HG02852 (cell line): Measurements from ENCODE around the gene ATXN7L1.

Source experiments
- ATAC-seq: cut with Tn5 transposase; IDR thresholded peaks from one replicate; pipeline ENCODE4 v1.9.1; 2021; ENCODE audit warnings: mild to moderate bottlenecking, moderate library complexity; ENCODE audit not compliant: unreplicated experiment

The ATXN7L1 gene

GRCh38 chr7:105653441-105654005, 222.9 kb downstream of the ATXN7L1 start:
- ATAC-seq, result no peak

GRCh38 chr7:105652359-105652993, 223.9 kb downstream of the ATXN7L1 start:
- ATAC-seq, result peak; percentile 93

GRCh38 chr7:105651798-105652197, 224.6 kb downstream of the ATXN7L1 start:
- ATAC-seq, result no peak

GRCh38 chr7:105650382-105650970, 225.9 kb downstream of the ATXN7L1 start:
- no peak for ATAC-seq

DNA sequence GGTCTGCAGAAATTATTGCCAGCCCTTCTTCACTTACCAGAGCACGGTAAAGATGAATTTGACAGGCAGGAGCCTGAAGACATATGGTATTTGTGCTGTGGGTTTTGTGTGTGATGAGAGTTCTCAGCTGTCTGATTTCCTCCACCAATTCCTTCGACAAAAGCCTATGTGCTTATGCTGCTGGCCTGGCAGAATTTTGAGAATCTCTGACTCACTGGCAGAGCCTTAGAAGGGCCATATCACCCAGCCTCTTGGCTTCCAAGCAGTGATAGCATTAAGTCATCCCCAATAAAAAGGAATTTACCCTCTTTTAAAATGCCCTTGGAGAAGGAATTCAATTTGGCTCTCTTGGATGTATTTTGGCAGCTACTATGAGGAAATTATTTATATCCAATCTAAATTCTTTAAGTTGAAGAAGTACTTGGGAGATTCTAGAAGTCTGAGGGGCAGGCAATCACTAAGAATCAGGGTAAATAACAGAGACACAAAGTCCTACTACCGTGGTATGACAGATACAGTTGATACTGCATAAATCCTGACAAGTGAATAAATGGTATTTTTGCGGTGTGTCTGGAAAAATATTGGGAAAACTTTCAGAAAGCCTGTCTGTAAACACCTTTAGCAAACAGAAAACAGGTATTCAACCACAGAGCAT, 226.5 kb downstream of the ATXN7L1 start:
- ATAC-seq, result no peak

GRCh38 chr7:105648561-105649401, 227.6 kb downstream of the ATXN7L1 start:
- ATAC-seq, result no peak

DNA sequence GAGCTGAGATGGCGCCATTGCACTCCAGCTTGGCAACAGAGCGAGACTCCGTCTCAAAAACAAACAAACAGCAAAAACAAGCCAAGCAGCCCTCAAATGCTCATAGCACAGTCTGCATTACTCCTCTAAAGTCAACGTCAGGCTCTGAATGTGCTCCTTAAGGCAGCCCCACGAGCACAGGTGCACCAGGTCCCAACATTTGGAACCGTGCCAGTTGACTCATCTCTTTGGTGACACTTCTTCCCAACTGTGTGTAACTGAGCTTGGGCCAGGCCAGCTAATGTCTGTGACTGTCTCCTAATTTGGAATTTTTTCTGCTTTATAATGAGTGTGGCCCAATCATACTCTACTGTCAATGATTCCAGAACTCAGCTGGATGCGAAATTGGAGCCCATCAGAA, 228.8 kb downstream of the ATXN7L1 start:
- no peak for ATAC-seq

DNA sequence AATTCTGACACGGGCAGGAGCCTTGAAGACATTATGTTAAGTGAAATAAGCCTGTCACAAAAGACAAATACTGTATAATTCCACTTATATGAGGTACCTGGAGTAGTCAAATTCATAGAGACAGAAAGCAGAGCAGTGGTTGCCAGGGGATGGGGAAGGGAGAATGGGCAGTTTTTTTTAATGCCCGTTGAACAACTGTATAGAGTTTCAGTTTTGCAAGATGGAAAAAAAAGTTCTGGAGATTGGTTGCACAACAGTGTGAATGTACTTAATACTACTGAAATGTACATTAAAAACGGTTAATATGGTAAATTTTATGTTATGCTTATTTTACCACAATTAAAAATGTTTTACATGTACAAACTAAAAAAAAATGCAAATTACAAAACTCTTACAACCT, 231.5 kb downstream of the ATXN7L1 start:
- ATAC-seq, result no peak

DNA sequence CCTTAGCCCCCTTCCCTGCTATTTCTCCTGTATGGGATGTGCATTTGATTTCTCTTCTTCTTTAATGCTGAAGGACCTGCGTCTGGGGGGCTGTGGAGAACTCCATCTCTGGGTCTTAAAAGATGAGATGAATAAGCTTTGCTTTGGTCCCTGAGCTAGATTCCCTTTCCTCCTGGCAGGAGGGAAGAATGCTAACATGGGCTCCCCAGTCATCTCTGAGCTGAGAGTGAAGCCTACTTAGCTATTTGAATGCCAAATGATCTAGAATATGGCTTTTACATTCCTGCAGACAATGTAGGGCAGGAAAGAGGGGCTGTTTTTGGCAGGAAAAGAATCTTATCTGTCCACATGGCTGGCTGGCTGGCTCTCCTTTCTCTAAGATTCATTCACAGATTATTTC, 232.5 kb downstream of the ATXN7L1 start:
- ATAC-seq, result no peak

- ATAC-seq, result no peak
Measured at GRCh38 chr7:105643384-105643783, 233.0 kb downstream of the ATXN7L1 start.

GRCh38 chr7:105642264-105642663, 234.1 kb downstream of the ATXN7L1 start:
- ATAC-seq, result no peak

DNA sequence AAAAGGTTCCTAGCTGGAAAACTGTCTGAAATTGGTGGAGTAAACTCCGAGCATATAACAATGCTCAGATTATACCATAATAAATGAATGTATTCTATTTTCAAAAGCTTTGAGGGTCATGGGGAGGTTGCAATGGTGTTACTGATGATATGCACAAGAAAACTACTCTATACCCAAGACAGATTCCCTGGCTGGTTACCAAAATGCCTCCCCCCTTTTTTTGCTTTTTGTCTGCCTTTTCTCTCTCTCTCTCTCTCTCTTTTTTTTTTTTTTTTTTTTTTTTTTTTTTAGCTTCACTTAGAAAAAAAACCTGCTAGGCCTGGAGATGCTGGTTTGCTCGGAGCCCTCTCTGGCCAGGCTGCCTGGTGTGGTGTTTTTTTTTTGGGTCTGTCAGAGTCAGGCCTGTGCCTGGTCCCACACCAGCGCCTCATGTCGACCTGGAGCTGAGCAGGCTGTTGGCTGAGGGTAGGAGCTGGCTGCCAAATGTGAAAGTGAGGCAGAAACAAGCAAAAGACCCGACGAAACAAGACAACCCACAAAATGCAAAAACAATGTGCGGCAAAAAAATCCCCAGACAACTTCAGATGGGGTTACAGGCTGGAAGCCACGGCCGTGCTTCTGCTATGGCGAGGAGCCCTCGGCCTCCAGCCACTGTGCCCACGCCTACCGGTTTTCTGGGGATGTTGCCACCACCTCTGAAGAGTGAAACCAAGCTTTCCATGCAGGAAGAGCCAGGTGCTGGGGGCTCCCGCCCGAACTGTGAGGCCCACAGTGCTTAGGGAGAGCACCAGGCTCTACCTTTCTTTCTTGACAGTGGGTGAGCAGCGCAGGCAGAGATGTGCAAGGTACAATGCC, 235.2 kb downstream of the ATXN7L1 start:
- no peak for ATAC-seq

GRCh38 chr7:105639667-105640493, 236.5 kb downstream of the ATXN7L1 start:
- no peak for ATAC-seq

DNA sequence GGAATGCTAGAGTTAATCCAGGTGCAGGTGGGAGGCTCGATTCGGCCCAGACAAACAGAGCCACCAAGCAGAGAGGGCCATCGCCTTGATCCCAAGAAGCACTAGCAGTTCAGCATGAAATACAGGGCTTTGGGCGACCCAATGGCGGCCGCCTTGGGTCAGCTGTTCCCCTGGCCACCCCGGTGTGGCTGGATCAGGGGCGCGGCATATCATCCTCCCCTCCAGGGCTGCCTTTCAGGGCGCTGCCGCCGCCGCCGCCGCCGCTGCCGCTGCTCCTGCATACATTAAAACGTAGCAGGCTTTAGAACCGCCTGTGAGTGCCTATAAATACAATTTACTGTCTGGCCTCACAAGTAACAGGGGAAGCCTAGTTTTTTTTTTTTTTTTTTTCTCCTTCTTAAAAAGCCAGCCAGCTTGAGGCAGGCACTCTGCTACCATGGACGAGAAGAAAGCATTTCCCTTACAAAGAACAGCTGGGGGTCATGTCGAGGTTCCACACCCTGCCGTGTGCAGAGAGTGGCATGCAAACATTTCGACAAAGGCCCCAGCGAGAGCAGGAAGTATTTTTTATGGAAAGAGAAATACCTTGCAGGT, 237.4 kb downstream of the ATXN7L1 start:
- no peak for ATAC-seq

DNA sequence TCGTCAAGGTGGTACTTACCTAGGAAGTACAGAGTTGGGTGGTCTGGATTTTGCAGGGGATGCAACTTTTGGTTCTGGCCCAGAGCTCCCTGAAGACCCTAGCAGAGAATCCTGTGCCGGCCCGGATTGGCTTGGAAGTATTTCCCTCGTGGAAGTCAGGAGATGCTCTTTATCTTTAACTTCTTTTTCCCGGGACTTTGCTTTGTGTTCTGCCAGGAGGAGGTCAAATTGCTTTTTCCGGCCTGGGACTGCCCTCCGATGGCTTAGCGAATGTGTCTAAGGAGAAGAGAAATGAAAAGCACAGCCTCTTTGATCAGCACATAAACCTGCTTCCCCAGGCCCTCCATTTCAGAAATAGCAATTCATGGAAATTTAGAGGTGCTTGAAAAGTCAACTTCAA, 238.1 kb downstream of the ATXN7L1 start:
- ATAC-seq, result no peak

- ATAC-seq, result no peak
Measured at GRCh38 chr7:105637755-105638154, 238.6 kb downstream of the ATXN7L1 start.

GRCh38 chr7:105636982-105637381, 239.4 kb downstream of the ATXN7L1 start:
- ATAC-seq, result no peak

DNA sequence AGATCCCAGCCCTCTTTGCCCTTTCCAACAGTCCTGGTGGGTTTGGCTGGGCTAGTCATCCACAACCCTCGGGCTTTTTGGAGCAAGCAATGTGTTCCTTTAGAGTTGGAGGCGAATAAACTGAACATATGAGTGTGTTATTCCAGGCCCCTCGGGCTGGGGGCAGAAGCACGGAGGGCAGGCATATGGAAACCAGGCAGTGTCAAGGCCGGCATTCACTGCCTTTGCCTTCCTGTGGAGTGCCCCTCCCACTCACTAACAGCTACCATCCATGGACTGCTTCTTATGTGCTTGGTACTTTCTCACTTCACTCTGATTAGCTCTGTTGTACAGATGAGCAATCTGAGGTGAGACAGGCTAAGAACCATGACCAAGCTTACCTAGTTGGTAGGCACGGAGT, 241.2 kb downstream of the ATXN7L1 start:
- no peak for ATAC-seq

DNA sequence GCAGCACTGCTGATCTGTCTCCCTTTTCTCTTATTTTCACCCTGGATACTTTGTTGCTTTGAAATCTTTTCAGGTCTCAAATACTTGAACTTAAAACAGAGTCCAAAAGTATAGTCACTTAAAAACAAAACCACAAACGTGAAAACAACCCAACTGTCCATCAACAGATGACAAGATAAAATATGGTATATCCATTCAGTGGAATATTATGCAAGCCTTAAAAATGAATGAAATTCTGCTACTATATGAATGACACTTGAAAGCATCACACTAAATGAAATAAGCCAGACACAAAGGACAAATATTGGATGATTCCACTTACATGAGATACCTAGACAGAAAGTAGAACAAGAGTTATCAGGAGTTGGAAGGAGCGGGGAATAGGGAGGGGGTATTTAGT, 250.4 kb downstream of the ATXN7L1 start:
- no peak for ATAC-seq
